GM18519 (cell line): Measurements from ENCODE around the gene SYNPO2L.
"Not testable (repeated sequence)": the region's sequence is repeated elsewhere in the genome, so short reads cannot be mapped to it uniquely, and the experiment has no call there.

Source experiments
- ATAC-seq: cut with Tn5 transposase; IDR thresholded peaks from one replicate; pipeline ENCODE4 v1.9.1; 2021; ENCODE audit warnings: mild to moderate bottlenecking, moderate library complexity; ENCODE audit not compliant: unreplicated experiment, low FRiP score

The SYNPO2L gene

GRCh38 chr10:73625004-73625883, 30.6 kb downstream of the SYNPO2L start:
- no peak for ATAC-seq

DNA sequence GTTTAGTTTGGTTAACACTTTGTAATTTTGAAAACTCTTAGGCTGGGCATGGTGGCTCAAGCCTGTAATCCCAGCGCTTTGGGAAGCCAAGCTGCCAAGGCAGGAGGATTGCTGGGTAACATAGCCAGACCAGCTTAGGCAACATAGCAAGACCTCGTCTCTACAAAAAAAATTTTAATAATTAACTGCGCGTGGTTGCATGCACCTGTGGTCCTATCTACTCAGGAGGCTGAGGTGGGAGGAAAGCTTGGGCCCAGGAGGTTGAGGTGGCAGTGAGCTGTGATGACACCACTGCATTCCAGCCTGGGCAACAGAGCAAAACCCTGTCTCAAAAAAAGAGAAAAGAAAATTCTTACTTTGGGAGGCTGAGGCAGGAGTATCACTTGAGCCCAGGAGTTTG, 32.8 kb downstream of the SYNPO2L start:
- ATAC-seq: no peak

DNA sequence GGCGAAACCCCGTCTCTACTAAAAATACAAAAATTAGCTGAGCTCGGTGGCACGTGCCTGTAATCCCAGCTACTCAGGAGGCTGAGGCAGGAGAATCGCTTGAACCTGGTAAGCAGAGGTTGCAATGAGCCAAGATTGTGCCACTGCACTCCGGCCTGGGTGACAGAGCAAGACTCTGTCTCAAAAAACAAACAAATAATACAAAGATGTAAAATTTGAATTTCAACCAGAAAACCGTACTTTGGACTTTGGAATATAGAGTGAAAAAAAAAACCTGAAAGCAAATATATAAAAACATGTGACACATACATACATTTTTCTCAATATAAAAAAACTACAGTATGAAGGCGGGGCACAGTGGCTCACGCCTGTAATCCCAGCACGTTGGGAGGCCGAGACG, 34.9 kb downstream of the SYNPO2L start:
- not testable (repeated sequence) for ATAC-seq

DNA sequence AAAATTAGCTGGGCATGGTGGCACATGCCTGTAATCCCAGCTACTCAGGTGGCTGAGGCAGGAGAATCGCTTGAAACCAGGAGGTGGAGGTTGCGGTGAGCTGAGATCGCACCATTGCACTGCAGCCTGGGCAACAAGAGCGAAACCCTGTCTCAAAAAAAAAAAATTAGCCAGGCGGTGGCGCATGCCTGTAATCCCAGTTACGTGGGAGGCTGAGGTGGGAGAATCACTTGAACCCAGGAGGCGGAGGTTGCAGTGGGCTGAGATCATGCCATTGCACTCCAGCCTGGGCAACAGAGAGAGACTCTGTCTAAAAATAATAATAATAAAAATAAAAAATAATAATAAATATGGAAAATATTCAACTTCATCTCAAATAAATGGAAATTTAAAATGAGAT, 38.7 kb downstream of the SYNPO2L start:
- not testable (repeated sequence) for ATAC-seq

DNA sequence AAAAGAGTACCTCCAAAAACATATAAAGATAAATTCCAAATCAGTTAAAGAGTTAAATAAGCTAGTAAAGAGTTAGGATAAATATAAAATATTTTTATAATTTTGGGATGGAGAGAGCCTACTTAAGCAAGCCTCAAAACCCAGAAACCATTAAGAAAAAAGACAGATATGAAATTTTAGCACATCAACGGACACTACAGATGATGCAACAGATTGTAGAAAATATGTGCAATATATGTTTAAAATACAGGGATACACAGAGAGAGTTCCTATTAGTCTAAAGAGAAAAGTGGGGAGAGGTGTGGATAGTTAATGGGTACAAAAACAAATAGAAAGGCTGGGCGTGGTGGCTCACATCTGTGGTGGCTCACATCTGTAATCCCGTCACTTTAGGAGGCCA, 41.1 kb downstream of the SYNPO2L start:
- ATAC-seq: no peak

DNA sequence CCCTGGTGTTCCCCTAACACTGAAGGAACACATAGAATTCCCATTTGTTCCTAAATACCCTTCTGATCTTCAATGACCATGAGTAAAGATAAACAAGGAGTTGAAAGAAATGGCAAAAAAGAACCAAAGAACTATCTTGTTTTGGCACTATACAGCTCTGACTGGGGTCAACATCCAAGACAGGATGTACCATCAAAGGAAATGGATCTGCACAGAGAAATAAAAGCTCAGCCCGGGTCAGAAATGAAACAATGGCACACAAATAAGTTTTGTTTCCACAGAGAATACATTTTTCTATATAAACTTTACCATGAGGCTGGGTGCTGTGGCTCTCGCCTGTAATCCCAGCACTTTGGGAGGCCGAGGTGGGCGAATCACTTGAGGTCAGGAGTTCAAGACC, 46.7 kb downstream of the SYNPO2L start:
- ATAC-seq: no peak

DNA sequence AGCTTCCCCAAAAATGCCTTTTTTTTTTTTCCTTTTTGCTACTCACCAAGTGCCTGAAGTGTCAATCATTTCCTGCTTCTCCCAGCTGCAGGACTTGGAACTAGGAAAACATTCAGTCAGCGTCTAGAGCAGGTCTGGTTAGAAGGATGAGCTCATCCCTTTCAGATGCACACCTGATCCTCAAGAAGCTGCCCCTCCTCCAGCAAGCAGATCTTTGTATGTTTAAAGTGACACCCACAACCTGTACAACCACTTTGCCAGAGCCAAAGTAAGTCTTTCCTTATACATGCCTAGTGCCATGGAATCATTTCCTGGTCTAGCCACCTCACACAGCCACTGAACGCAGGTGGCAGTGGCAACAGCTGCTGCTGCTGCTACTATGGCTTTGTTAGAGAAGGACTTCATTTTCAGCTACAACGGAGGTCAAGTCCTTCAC, 54.3 kb downstream of the SYNPO2L start:
- no peak for ATAC-seq

GRCh38 chr10:73597346-73597745, 58.5 kb downstream of the SYNPO2L start:
- no peak for ATAC-seq
